GM18909 (cell line): Measurements from ENCODE around the gene LDLRAD2.

Source experiments
- ATAC-seq: cut with Tn5 transposase; IDR thresholded peaks from one replicate; pipeline ENCODE4 v1.9.1; 2021; ENCODE audit warnings: mild to moderate bottlenecking; ENCODE audit not compliant: unreplicated experiment, poor library complexity

LDLRAD2 gene

GRCh38 chr1:21874328-21874727 lies 62.3 kb downstream of the LDLRAD2 start:
- no peak for ATAC-seq
